GM21515 (cell line): ENCODE measurements around the gene RARG.
A peak's percentile ranks its signal among the peaks of the same experiment; 100 is the strongest.
"Not testable (repeated sequence)": the region's sequence is repeated elsewhere in the genome, so short reads cannot be mapped to it uniquely, and the experiment has no call there.

Source experiments
- ATAC-seq: cut with Tn5 transposase; IDR thresholded peaks from one replicate; pipeline ENCODE4 v1.9.1; 2021; ENCODE audit not compliant: unreplicated experiment

The RARG gene

DNA sequence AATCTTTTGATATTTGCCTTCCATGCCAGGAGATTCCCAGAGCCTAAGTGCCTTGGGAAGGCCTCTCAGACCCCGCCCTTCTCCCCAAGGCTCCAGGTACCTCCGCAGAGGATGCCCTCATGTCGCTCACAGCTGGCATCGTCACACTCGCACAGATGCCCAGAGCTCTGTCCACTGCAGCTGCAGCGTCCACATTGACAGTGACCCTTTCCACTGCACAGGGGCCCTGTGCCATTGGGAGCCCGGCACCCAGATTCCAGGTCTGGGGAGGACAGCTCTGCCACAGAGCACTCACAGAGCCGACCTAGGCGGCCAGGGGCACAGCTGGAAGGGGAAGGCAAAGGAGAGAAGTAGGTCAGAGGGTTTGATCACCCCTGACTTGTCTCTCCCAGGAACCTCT, 39.0 kb downstream of the RARG start:
- ATAC-seq = no peak

DNA sequence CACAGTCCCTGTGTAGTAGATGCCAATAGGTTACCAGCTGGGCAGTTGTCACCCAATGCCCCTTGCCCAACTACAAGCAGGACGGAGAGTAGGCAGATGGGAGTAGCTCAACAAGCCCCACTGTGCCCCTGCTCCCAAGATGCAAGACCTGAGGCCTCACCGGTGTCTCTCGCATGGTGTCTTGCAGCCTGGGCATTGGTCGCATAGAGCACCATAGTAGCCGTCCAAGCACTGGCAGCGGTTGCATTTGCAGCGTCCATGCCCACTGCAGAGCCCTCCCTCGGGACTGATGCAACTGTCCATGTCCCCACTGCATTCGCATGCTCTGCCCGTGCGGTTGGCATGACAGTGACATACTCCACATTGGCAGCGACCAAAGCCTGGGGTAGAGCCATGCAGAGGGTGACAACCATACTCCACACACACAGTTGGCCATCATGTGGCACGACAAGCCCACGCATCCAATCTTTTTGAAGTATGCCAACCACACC, 39.4 kb downstream of the RARG start:
- ATAC-seq = no peak

DNA sequence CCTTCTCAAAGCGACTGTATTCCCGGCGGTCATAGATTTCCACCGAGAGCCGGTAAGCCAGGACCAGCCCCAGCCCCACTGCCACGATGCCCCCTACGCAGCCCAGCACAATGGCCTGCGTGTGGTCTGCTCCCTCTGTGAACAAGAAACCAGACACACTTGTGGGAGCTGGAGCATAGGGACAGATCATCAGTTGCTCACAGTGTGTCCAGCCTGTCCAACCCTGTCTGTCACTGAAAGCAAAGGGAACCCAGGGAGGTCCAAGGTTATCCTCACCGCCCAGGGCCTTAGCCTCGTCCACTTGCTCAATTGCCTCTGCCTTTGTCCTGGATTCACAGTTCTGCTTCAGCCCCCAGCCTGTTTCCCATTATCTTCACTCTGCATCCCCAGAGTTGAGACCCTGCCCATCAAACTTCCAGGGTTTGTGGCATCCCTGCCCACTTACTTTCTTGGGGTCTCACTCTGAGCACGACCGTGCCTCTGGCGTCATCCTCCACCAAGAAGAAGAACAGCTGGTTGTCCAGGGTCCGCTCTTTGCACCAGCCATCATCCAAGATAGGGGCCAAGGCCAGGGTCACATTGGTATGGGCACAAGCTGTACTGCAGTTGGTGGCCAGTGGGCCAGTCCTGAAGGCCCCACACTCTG, 40.0 kb downstream of the RARG start:
- ATAC-seq = no peak

DNA sequence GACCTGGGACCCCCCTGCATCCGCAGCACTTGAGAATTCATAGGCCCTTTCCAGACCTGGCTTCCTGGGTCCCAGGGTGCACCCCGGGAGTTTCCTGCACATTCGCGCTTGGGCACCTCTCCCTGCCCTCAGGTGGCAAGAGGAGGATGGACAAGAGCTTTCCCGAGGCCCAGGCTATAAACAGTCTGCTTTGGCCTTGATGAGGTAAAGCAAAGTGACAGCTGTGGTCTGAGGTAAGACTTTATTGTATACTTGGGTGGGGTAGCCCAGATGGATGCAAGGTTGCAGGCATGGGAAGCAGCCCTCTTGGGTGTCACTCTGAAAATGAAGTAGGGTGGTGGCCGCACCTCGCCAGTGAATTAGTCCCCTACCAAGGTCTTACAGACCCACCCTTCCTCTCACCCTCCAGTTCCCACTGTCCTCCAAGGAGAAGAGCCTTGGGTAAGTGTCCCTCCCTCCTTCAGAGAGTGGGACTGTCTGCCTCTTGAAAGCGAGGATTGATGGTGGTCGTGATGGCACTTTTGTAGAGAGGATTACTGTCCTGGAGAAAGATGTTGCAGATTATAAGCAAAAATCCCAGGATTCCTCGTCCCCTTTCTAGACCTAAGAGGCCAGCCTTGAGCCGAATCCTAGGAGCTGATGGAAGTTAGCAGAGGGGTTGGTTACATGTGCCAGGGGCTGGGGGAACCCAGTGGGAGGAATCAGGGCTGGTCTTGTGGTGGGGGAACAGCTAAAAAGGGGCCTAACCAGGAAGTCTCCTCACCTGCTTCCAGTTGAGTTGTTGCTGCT, 40.7 kb downstream of the RARG start:
- ATAC-seq = no peak

DNA sequence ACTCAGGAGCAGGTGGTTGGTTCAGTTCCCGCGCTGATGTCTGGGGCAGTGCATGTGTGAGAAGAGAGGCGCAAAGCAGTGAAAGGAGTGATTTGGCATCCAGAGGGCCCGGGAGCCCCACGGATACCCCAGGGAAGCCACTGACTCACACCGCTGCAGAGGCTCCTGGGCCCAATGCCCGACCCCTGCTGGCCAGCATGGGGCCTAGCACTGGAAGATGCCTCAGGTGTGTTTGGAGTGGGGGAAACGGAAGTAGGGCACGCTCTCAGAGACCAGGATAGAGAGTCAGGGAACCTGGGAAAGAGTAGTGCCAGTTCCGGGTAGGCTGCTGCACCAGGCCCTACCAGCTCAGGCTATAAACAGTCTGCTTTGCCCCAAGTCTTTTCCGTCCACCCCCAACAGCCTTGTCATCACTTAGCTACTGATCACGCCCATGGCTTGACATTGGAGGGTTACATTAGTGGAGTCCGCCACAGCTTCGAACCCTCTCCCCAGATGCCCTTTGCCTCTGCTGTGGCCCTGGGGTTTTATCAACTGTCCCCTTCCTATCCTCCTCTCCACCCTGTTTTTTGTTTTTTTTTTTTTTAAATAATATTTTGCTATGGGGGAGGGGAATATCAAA, 41.8 kb downstream of the RARG start:
- ATAC-seq = peak; percentile 44

DNA sequence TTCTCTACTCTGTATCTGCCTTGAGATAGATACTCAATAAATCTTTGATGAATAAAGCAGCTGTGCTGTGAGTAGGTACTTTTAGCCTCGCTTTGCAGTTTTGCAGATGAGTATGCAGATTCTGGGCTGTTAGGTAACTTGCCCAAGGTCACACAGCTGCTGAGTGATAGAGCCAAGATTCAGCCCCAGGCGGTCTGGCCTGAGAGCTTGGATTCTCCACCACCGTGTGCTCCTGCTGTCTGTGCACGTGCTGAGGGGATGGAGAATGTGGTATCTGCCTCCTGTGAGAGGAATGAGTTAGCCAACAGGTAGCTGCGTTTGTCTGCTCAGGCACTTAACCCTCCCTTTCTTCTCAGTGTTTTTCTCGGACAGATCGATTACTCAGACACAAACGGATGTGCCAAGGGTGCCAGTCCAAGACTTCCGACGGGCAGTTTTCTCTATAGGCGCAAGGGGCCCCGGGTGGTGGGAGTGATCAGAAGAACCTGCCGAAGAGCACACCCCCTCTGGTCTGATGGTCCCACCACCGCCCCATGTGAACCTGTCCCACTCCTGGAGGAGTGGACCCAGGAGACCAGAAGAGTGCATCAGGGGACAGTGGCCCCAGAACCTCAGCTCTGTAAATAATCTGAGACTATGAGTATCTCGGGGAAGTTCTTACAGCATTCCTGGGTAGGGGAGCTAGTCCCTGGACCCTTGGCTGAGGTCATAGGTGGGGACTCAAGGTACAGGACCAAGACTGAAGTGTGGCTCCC, 44.7 kb downstream of the RARG start:
- ATAC-seq = no peak

DNA sequence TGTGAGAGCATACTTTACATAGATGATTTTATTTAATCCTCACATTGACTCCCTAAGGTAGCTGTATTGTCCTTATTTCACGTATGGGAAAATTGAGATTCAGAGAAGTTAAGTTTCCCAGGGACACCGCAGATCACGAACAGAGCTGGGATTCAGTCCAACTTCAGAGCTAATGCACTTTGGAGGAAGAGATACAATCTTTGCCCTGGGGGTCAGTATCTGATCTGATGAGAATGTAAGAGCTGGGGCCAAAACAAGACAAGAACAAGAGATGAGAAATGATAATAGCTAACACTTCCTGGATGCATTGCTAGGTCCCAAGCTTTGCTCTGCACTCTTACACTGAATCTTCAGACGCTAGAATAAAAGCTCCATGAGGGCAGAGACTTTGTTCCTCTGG, 45.3 kb downstream of the RARG start:
- no peak for ATAC-seq

DNA sequence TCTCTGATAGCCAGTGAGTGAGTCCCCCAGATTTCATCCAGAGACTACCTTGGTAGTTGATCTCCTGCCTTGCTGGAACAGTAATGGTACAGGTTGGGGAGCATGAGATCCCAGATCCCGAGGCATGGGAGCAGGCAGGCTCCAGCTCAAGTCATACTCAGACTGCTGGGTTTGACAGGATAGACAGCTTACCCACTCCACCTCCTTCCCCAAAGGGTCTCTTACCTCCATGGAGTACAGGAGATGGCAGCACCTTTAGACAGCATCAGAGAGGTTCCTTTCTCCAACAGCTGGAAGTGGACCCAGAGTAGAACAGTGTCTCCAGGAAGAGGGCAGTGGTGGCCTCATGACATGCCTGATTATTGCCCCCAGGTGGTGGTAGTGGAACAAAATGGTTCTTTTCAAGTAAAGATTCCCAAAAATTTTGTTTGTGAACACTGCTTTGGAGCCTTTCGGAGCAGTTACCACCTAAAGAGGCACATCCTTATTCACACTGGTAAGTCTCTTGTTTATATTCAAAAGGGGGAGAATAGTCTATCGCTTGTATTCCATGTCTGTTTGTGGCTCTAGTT, 46.3 kb downstream of the RARG start:
- no peak for ATAC-seq

DNA sequence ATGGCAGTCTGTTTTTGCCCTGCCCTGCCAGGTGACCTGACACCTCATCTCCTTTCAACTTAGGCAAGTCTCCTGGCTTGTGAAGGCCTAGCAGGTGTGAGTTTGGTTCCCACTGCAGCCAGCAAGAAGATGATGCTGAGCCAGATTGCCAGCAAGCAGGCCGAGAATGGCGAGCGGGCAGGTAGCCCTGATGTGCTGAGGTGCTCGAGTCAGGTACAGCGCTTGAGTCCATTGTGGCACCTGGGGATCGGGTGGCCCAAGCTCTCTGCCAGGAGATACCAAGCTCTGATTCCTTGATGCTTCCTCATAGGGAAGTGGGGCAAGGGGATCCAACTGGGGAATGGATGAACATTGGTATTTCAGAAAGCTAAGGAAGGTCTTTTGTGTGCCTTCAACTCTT, 47.2 kb downstream of the RARG start:
- ATAC-seq = no peak

DNA sequence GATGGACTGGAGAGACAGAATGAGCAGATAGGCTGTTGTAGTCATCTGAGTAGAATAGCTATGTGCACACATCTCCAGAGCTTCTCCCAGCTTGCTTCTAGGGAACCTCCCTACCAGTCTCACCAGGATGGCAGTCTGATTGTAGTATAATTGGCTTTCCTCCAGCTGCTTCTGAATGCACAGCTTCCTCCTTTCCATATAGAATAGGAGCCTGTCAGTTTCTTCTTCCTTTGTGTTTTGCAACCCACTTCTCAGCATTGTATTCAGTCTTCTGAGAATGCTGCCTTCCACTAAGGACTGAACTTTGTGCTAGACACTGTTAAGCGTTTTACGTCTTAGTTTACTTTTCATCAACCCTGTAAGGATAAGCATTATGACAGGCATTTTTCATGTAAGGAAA, 49.1 kb downstream of the RARG start:
- no peak for ATAC-seq

DNA sequence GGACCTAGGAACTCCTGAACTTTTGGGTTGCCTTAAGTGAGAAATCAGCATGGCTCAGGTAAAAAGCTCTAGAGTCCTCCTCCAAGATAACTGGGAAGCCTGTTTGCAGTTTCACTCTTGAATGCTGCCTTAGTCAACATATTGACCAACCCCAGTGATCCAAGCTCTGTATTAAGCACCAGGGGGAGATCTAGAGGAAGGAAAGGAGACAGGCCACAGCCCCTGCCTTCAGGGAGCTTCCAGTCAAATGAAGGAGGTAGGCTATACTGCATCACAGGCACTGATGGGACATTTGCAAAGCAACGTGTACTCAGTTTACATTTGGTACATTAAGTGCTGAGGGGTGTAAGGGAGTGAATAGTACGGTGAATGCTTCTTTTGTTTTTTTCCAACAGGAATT, 50.1 kb downstream of the RARG start:
- no peak for ATAC-seq

DNA sequence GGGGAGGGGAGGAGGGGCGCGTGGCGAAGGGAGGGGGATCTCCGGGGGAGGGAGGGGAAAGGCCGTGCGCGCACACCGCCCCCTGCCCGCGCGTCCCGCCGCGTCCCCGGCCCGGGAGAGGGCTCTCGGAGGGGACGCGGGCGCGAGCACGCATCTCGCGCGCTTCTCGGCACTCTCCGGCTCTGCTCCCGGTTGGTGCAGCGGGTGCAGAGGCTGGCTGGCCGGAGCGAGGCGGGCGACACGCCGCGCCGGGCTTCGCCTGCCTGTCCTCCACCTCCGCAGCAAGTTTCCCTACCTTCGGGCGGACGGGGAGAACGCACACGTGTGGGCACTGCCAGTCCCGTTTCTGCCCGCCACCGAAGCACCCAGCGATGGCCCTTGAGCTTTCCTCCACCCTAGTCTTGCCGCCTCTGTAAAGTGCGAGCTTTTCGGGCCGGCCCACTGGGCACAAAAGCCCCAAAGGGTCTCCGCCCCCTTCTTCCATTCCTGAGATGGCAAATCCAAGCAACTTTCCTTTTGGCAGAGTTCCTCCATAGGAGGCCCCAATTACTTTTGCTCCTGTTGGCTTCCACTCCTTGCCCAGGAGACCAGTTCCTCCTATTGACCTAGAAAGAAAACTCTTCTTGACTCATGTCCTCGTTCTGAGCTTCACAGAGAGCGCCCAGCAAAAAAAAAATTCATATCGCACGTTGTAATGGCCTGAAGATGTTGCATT, 50.9 kb downstream of the RARG start:
- ATAC-seq = peak; percentile 49

DNA sequence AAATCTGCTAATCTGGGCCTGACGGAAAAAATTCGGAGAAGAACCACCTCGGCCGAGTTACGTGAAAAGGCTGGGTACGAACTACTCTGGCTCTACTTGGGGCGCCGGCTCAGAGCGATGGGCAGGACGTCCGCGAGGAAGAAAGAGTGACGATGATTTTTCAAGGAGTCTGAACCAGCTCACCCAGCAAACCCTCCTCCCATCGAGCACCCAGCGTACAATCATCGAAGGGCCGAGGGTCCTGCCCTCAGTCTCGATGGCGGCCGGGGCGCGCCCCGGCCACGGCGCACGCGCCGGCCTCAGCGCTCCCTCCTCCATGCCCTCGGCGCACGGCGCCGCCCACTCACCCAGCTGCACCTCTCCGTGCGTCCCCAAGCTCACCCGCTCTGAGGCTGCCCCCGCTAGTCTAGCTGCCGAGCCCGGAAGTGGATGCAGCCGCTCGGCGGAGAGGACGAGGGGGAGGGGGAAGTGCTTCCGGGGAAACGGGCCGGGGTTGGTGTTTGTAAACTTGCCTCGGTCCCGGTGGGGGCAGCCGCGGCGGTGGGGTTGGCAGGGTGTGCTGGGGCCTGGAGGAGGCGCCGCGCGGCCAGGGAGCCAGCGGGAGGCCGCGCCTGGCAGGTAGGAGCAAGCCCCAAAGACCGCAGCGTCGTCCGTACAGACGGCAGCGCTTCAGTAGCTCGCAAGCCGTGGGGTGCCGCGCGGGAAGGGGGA, 51.6 kb downstream of the RARG start, which contains the start of the genes CSAD and ZNF740:
TSS of gene CSAD (minus strand) at position 706 of the 711 bp plus-strand sequence. CDS start 7,455 bp downstream, outside the sequence.
TSS of gene ZNF740 (plus strand) at position 503 of the 711 bp plus-strand sequence. CDS start 1,262 bp downstream, outside the sequence.
- peak; percentile 91 for ATAC-seq

DNA sequence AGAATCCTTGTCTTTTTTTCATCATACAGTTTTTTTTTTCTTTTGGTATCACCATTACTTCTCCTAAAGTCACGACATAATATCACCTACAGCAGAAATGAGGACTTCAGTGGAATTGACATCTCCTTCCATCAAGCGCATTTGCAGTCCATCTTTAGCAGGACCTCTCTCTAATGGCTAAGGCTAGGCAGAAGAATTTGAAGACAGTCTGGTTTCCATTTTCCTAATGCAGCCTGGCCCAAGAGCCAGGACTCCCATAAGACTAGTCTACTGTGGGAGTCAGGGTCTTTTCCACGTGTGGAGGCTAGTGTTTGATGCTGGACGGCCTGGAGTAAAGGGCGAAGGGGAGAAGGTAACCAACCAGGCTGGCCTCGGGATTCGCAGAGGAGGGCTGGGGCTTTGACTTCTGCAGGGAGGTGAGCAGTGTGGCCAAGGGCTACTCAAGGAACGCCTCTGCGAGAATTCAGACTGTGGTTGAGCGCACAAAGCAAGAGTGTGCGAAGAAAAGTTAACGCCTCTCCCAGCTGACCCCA, 52.3 kb downstream of the RARG start:
- ATAC-seq = peak; percentile 15

DNA sequence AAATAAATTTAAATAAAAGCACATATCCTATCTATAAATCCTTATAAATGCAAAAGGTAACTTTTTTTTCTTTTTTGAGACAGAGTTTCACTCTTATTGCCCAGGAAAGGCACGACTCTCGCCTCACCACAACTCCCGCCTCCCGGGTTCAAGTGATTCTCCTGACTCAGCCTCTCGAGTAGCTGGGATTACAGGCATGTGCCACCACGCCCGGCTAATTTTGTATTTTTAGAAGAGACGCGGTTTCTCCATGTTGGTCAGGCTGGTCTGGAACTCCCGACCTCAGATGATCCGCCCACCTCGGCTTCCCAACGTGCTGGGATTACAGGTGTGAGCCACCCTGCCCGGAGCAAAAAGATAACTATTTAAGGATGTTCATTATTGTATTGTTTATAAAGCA, 53.2 kb downstream of the RARG start:
- not testable (repeated sequence) for ATAC-seq

DNA sequence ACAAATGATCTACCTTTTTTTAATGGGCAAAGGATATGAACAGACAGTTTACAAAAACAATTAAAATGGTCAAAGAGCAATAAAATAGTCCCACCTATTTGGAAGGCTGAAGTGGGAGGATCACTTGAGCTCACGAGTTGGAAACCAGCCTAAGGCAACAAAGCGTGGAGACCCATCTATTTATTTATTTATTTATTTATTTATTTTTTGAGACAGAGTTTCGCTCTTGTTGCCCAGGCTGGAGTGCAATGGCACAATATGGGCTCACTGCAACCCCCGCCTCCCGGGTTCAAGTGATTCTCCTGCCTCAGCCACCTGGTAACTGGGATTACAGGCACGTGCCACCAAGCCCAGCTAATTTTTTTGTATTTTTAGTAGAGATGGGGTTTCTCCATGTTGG, 54.6 kb downstream of the RARG start:
- ATAC-seq = not testable (repeated sequence)

DNA sequence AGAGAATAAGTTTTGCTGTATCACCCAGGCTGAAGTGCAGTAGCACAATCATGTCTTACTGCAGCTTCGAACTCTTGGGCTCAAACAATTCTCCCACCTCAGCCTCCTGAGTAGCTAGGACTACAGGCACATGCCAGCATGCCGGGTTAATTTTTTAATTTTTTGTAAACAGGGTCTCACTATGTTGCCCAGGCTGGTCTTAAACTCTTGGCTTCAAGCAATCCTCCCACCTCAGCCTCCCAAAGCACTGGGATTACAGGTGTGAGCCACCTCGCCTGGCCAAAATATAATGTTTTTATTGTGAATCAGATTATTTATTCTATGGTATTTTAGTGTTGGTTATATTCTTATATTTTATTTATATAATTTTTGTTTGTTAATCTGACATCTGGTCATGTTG, 55.3 kb downstream of the RARG start:
- ATAC-seq = no peak

DNA sequence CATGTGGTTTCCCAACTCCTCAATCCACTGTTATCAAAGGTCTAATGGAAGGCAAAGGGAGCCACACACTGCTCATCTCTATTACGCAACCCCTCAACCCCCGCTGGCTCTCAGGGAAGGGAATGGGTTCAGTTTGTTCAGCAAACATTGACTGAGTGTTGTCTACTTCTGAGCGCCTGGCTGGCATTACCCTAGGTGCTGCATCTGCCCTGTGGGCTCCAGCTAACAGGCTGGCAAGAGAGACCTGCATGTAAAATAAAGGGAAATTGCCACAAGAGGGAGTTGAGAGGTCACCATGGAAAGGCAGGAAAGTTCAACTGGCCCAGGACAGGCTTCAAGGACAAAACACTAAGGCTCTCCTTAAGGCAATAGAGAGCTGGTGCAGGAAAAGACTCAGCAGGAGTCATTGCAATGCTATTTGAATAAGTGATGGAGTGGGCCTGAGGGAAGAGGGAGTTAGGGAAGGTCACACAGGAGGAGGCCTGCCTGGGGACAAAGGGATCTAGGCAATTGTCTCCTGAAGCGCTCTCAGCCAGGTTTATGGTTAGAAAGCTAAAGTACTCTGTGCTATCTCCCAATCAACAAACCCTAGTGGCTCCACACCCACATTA, 57.0 kb downstream of the RARG start:
- ATAC-seq = no peak
